KG1 (cell line): Measurements from ENCODE around the gene VPS18.

Experiments
- DNase-seq: peaks from one replicate; lab custom pipeline; 2025; lab: John Stamatoyannopoulos, UW

The VPS18 gene

GRCh38 chr15:40900256-40901052 lies 6.2 kb downstream of the VPS18 start:
- no peak for DNase-seq

- DNase-seq, result no peak
Observed at GRCh38 chr15:40901053-40901443, 6.8 kb downstream of the VPS18 start.

- DNase-seq, result peak; percentile 73
Observed at GRCh38 chr15:40902605-40903561, 8.6 kb downstream of the VPS18 start.

GRCh38 chr15:40904552-40905201 lies 10.4 kb downstream of the VPS18 start:
- DNase-seq, result no peak

- DNase-seq, result peak; percentile 63
Observed at GRCh38 chr15:40906091-40906990, 12.1 kb downstream of the VPS18 start.

GRCh38 chr15:40906991-40907802 lies 12.9 kb downstream of the VPS18 start:
- no peak for DNase-seq

GRCh38 chr15:40908095-40908494 lies 13.8 kb downstream of the VPS18 start:
- no peak for DNase-seq

- DNase-seq, result no peak
Observed at GRCh38 chr15:40909662-40910630, 15.7 kb downstream of the VPS18 start.

- no peak for DNase-seq
Observed at GRCh38 chr15:40911141-40911540, 16.9 kb downstream of the VPS18 start.

GRCh38 chr15:40911693-40912092 lies 17.4 kb downstream of the VPS18 start:
- DNase-seq, result no peak

- no peak for DNase-seq
Observed at GRCh38 chr15:40912478-40912877, 18.2 kb downstream of the VPS18 start.

GRCh38 chr15:40914013-40914412 lies 19.8 kb downstream of the VPS18 start:
- no peak for DNase-seq

GRCh38 chr15:40914486-40914885 lies 20.2 kb downstream of the VPS18 start:
- DNase-seq, result no peak

- DNase-seq, result no peak
Observed at GRCh38 chr15:40915116-40915661, 20.9 kb downstream of the VPS18 start.

GRCh38 chr15:40915679-40916078 lies 21.4 kb downstream of the VPS18 start:
- no peak for DNase-seq

GRCh38 chr15:40917585-40917984 lies 23.3 kb downstream of the VPS18 start:
- no peak for DNase-seq

GRCh38 chr15:40918146-40918798 lies 24.0 kb downstream of the VPS18 start:
- no peak for DNase-seq

- DNase-seq, result no peak
Observed at GRCh38 chr15:40918799-40919392, 24.6 kb downstream of the VPS18 start.
